Mucosa of stomach (tissue), 1 donor: ENCODE measurements around the gene CSNK1G1.
A peak's percentile ranks its signal among the peaks of the same experiment; 100 is the strongest.

Experiments used
- H3K27me3 ChIP-seq: one replicate; pipeline ENCODE4 v1.7.0; 2013; ENCODE audit warnings: mild to moderate bottlenecking, low read length; ENCODE audit not compliant: control insufficient read depth, insufficient read depth
- H3K36me3 ChIP-seq: one replicate; pipeline ENCODE4 v1.7.0; 2013; ENCODE audit warnings: low read length; ENCODE audit not compliant: control insufficient read depth, insufficient read depth
- H3K4me1 ChIP-seq: one replicate; pipeline ENCODE4 v1.7.0; 2013; ENCODE audit warnings: mild to moderate bottlenecking, low read length; ENCODE audit not compliant: control insufficient read depth, insufficient read depth
- H3K4me3 ChIP-seq: one replicate; pipeline ENCODE4 v1.7.0; 2013; ENCODE audit warnings: low read length
- H3K9ac ChIP-seq: one replicate; pipeline ENCODE4 v1.7.0; 2013; ENCODE audit warnings: mild to moderate bottlenecking, low read length, moderate library complexity
- H3K9me3 ChIP-seq: one replicate; pipeline ENCODE4 v1.7.0; 2013; ENCODE audit warnings: mild to moderate bottlenecking, low read length, moderate library complexity; ENCODE audit not compliant: control insufficient read depth
- donor health status: Pancreatic carcinoma.

CSNK1G1 gene

DNA sequence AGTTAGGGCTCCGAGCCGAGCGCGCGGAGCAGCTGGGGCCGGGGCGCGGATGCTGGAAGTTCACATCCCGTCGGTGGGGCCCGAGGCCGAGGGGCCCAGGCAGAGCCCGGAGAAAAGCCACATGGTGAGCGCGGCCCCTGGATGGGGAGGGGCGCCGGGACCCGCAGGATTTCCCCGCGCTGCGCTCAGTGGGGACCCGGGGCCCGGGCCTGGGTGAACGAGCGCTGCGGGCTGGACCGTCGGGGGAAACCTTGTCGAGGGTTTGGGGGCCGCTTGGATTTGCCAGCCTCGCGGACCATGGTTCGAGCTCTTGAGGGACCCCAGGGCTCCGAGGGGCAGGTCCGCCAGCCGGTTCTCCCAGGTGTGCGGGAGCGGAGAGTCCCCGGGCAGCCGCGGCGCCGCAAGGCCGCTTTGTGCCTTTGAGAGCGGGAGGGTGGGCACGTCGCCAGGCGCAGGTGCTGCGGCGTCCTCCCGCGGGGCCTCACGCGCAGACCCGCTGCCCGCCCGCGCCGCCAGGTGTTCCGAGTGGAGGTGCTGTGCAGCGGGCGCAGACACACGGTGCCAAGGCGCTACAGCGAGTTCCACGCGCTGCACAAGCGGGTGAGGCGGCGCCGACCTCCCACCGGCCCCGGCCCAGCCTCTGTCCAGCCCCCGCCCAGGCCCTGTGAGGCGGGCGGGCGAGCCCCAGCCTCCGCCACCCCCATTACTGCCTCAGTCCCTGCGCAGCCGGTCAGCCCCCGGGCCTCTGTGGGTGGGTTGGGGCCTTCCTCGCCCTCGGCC, 204.1 kb downstream of the CSNK1G1 start, which contains the start of gene SNX22:
SNX22 (plus strand) TSS at position 5 of the 780 bp plus-strand sequence; CDS start at position 50, 45 bp downstream.
- Histone ChIP-seq H3K4me1 (peaks cover 30% of the 10 kb centered on the region), H3K9ac (peak within 1 kb of the TSS; percentile 25), H3K4me3 (peak within 1 kb of the TSS; percentile 36), H3K36me3 (peaks cover 2% of the 10 kb centered on the region), H3K27me3 (peaks cover 26% of the 10 kb centered on the region), H3K9me3 (no peaks in the 10 kb centered on the region)

DNA sequence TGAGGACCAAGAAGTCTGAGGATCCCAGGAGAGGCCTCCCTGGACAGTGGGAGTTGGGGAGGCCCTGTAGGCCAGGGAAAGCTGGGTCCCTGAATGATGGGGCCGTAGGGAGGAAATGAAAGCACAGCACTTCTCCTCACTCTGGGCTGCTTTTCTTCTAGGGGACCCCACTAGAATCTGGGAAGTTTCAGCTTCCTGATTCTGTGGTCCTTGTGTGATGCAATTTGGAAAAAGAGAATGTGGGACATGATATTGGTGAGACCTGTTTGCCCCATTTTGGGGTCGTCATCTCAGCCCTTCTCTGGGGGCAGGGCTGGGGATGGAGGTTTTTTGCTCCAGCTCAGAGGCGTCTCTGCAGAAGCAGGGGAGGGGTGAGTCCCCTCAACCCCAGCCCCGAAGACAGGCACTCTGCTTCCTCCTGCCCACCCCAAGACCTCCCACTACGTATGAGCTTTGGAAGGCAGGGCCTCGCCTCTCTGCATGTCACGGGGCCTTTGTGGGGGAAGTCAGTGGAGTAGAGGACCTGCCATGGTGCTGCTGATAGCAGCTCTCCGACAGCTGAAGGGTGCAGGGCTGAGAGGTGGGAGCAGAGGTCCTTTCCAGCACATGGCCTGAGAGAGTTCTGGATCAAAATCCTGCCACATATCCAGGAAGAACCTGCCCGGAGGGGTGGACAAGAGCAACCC, 205.9 kb downstream of the CSNK1G1 start:
- peaks cover 26% of the 10 kb centered on the region for H3K27me3 ChIP-seq
- no peaks in the 10 kb centered on the region for H3K9me3 ChIP-seq
- no peak overlapping the region for H3K4me3 ChIP-seq
- H3K36me3 ChIP-seq = no peaks in the 10 kb centered on the region
- peak overlapping the region; percentile 17 for H3K9ac ChIP-seq
- H3K4me1 ChIP-seq = peaks cover 30% of the 10 kb centered on the region

DNA sequence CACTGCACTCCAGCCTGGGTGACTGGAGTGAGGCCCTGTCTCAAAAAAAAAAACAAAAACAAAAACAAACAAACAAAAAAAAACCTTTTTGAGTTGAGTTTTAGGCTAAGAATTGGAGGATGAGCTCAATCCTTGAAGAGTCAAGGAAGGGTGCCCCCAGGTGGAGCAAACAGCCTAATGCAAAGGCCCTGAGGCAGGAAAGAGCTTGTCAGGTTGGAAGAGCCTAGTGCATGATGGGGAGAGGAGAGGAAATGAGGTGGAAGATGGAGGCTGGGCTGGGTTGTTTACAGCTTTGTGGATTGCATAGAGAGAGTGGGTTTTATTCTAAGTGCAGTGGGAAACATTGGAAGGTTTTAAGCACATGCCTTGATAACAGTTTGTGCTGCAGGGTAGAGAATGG, 206.5 kb downstream of the CSNK1G1 start:
- H3K9ac ChIP-seq = no peak overlapping the region
- H3K4me3 ChIP-seq = no peak overlapping the region
- H3K4me1 ChIP-seq = peaks cover 30% of the 10 kb centered on the region
- no peaks in the 10 kb centered on the region for H3K9me3 ChIP-seq
- H3K36me3 ChIP-seq = no peaks in the 10 kb centered on the region
- H3K27me3 ChIP-seq = peaks cover 26% of the 10 kb centered on the region

DNA sequence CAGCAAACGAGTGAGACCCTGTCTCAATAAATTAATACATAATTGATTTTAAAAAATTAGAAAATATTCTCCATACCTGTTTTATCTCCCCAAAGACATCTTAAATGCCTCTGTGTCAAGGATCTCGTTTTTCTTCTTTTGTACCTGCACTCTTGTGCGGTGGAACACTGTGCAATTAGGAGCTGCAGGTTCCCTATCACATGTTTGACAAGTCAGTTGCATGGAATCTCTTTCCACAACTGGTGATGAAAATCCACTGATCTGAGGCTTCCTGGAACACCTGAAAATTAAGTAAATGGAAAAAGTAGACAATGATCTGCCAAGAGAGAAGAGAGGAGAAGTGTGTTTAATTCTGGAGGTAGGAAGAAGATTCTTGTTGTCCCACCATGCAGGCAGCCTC, 207.4 kb downstream of the CSNK1G1 start:
- Histone ChIP-seq H3K4me1 (peaks cover 25% of the 10 kb centered on the region), H3K9me3 (no peaks in the 10 kb centered on the region), H3K36me3 (no peaks in the 10 kb centered on the region), H3K4me3 (no peak overlapping the region), H3K27me3 (peaks cover 26% of the 10 kb centered on the region), H3K9ac (no peak overlapping the region)

DNA sequence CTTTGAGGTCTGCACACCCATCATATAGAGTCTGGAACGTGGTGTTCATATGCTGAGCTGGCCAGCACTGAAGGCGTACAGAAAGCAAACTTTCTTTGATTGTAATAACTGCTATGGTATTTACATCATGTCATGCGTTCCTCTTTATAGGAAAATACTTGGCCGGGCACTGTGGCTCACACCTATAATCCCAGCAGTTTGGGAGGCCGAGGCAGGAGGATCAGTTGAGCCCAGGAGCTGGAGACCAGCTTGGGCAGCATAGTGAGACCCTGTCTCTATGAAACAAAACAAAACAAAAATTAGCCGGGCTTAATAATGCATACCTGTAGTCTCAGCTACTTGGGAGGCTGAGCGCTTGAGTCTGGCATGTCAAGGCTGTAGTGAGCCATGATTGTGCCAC, 207.8 kb downstream of the CSNK1G1 start:
- Histone ChIP-seq H3K9me3 (no peaks in the 10 kb centered on the region), H3K27me3 (peaks cover 23% of the 10 kb centered on the region), H3K9ac (no peak overlapping the region), H3K4me1 (peaks cover 21% of the 10 kb centered on the region), H3K4me3 (no peak overlapping the region), H3K36me3 (no peaks in the 10 kb centered on the region)

DNA sequence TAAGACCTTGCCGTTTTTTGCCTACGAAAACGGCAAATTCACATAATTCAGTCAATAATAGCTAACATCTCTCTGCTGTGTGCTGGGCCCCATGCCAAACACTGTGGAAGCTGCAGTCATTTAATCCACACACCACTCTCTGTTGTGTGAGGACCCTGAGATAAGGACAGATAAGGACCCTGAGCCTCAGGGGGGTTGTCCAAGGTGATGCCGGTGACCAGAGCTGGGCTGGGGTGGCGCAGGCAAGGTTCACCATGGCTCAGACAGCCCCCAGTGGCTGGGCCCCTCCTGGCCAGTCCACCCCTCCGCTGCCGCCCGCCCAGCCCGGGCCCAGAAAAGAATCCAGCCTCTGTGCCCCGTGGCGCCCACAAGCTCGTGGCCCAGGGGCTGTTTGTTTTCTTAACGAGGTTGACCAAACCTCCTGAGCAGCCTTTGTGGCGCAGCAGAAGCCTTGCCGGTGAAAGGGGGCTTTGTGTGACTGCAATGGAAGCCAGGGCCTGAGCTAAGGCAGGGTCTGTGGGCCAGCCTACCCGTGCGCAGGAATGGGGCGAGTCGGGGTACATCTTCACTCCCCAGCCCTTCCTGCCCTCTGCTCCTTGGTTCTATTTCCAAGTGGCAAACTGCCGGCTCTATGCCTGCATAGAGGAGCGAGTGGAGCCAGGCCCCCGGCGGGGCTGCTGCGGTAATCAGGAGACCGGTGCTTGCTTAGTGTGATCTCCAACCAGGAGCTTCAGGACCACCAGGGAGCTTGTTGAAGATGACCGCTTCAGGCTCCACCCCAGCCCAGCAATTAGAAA, 208.9 kb downstream of the CSNK1G1 start:
- H3K36me3 ChIP-seq = no peaks in the 10 kb centered on the region
- no peaks in the 10 kb centered on the region for H3K9me3 ChIP-seq
- peaks cover 12% of the 10 kb centered on the region for H3K27me3 ChIP-seq
- peaks cover 10% of the 10 kb centered on the region for H3K4me1 ChIP-seq
- H3K4me3 ChIP-seq = no peak overlapping the region
- H3K9ac ChIP-seq = no peak overlapping the region

DNA sequence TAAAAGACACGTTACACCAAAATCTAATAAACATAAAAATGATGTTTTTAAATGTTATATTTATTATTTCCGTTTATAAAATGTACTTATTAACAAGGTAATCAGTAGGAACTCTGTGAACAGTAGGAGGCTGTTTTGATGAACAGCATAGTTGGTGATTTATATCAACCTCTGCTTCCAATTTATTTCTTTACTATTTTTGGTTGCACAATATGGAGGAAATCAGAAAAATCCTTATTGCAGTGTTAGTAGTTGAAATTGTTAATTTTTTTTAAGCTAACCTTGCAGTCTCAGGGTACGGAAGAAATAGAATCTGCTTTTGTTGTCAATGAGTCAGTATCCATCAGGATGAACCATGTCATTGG, 209.5 kb downstream of the CSNK1G1 start:
- Histone ChIP-seq H3K9me3 (no peaks in the 10 kb centered on the region), H3K27me3 (peaks cover 6% of the 10 kb centered on the region), H3K4me3 (no peak overlapping the region), H3K9ac (no peak overlapping the region), H3K36me3 (no peaks in the 10 kb centered on the region), H3K4me1 (peaks cover 5% of the 10 kb centered on the region)

DNA sequence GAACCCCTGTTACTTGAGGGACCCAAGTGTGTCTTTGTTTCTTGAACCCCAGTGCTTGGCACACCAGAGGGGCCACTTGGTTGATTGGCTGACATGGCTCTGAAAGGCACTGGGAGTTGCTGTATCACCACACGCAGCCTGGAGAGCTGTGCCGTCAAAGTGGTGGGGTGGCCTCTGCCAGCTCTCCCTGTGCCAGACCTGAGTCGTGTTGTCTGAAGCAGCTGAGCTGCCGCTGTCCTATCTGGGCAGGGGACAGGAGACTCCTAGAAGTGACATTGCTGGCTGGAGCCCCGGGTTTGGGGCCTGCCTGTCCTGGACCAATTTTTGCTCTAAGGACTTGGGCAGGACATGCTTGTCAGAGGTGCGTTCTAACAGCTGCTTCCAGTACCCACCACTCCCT, 209.9 kb downstream of the CSNK1G1 start:
- H3K9ac ChIP-seq = no peak overlapping the region
- H3K36me3 ChIP-seq = no peaks in the 10 kb centered on the region
- H3K4me1 ChIP-seq = peaks cover 2% of the 10 kb centered on the region
- H3K9me3 ChIP-seq = no peaks in the 10 kb centered on the region
- no peak overlapping the region for H3K4me3 ChIP-seq
- peaks cover 1% of the 10 kb centered on the region for H3K27me3 ChIP-seq

DNA sequence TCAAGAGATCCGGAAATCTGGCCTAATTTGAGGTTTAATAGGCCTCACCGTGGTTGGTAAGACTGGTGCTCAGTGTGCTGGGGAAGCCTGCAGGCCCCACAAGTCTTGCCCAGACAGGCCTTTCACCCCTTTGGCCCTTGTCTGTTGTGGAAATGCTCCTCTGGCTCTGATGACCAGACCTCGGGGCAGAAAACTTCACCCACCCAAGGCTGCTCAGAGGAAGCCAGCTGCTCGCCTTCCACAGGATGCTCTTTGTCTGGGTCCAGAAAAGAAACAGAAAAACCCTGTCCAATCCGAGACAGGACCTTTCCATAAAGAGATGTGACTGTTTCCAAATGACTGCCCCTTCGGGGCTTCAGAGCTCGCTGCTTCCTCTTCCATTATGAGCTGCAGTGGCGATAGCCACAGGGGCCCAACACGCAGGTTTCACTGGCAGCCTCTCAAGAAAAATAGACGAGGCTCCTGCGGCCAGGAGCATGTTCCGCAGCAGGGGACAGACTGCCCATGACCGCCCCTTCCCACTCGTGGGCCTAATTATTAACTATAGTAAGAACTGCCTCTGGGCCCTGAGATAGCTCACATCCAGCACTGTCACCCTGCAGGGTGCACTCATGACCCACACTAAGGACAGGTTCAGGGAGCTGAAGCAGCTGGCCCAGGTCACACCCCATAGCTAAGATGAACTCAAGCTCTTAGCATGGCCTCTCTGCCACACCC, 211.2 kb downstream of the CSNK1G1 start:
- no peaks in the 10 kb centered on the region for H3K9me3 ChIP-seq
- no peaks in the 10 kb centered on the region for H3K4me1 ChIP-seq
- no peak overlapping the region for H3K9ac ChIP-seq
- H3K4me3 ChIP-seq = no peak overlapping the region
- H3K27me3 ChIP-seq = no peaks in the 10 kb centered on the region
- H3K36me3 ChIP-seq = no peaks in the 10 kb centered on the region

DNA sequence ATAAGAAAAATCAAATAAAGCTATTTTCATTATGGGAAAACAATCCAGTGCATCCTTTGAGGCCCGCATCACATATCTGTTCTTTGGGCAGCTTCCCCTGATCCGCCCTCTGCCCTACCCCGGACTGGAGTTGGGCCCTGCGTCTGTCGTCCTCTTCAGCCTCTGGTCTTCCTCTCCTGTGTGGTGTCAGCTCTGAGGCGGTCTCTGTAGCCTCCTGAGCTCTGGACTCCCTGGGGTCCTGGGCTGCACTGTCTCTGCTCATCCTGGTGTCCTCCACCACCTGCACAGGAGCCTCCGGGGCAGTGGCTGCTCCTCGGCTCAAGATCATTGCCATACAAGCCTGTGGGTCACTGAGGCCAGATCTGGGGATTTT, 211.8 kb downstream of the CSNK1G1 start:
- Histone ChIP-seq H3K4me1 (no peaks in the 10 kb centered on the region), H3K4me3 (no peak overlapping the region), H3K9me3 (no peaks in the 10 kb centered on the region), H3K36me3 (no peaks in the 10 kb centered on the region), H3K27me3 (no peaks in the 10 kb centered on the region), H3K9ac (no peak overlapping the region)

DNA sequence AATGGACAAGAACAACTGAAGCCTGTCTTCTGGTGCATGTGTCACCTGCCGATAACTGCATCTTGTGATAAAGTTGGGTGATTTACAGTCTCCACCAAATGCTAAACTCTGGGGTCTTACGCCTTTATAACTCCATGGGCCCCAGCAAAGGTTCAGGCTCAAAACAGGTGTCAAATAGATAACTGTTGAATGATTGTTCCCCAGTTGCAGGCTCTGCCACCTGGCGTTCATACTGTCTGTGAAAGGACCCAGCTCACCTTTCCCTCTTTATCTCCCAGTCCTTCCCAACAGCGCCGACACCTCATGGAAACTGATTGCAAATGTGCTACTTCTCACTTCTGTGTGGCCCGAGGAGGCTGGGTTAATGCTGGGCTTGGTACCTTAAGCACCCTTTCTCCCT, 212.7 kb downstream of the CSNK1G1 start:
- Histone ChIP-seq H3K4me3 (no peak overlapping the region), H3K9ac (no peak overlapping the region), H3K36me3 (peaks cover 2% of the 10 kb centered on the region), H3K9me3 (no peaks in the 10 kb centered on the region), H3K27me3 (no peaks in the 10 kb centered on the region), H3K4me1 (no peaks in the 10 kb centered on the region)
